SU-DHL-6 (cell line): ENCODE measurements around the gene UNC13B.

Experiments used
- H2AFZ ChIP-seq: fragments of 200-600 bp; sonication (generic); 2 replicates; pipeline ENCODE4 v1.6.1; 2014; ENCODE audit warnings: low read depth, mild to moderate bottlenecking, moderate library complexity, mixed read lengths, antibody characterized with exemption, low read length; ENCODE audit not compliant: severe bottlenecking
- H3F3A ChIP-seq: fragments of 200-600 bp; shearing (Covaris generic); 2 replicates; pipeline ENCODE4 v1.6.0; 2016; ENCODE audit warnings: antibody characterized with exemption, mild to moderate bottlenecking; ENCODE audit not compliant: insufficient read depth
- H3K27ac ChIP-seq: fragments of 200-600 bp; sonication (generic); 2 replicates; pipeline ENCODE4 v1.5.1; 2016; ENCODE audit warnings: low read depth, mild to moderate bottlenecking, low read length, moderate library complexity, mixed read lengths
- H3K27me3 ChIP-seq: fragments of 200-600 bp; sonication (generic), shearing (Covaris generic); 2 replicates; pipeline ENCODE4 v1.6.0; 2014; ENCODE audit warnings: mild to moderate bottlenecking, low read length
- H3K36me3 ChIP-seq: fragments of 200-600 bp; sonication (generic); 2 replicates; pipeline ENCODE4 v1.6.1; 2014; ENCODE audit warnings: mild to moderate bottlenecking, low read length, mixed read lengths
- H3K4me2 ChIP-seq: fragments of 300-600, 200-600 bp; shearing (Covaris generic), sonication (generic); 2 replicates; pipeline ENCODE4 v1.6.0; 2014; ENCODE audit warnings: low read length, low read depth, mild to moderate bottlenecking; ENCODE audit not compliant: poor library complexity, severe bottlenecking
- H3K4me3 ChIP-seq: fragments of 200-600 bp; sonication (generic); 2 replicates; pipeline ENCODE4 v1.5.1; 2014; ENCODE audit warnings: antibody characterized with exemption, low read length, mild to moderate bottlenecking, mixed read lengths; ENCODE audit not compliant: insufficient read depth, poor library complexity, severe bottlenecking
- H3K79me2 ChIP-seq: fragments of 200-600 bp; sonication (generic); 2 replicates; pipeline ENCODE4 v1.6.1; 2014; ENCODE audit warnings: mild to moderate bottlenecking, low read length, moderate library complexity; ENCODE audit not compliant: insufficient read depth
- H3K9ac ChIP-seq: fragments of 200-600 bp; sonication (generic); 2 replicates; pipeline ENCODE4 v1.7.0; 2014; ENCODE audit warnings: mild to moderate bottlenecking, low read length
- H3K9me2 ChIP-seq: fragments of 200-600 bp; sonication (generic); replicated peaks from 2 replicates; pipeline ENCODE4 v1.6.1; 2014; ENCODE audit warnings: low read length; ENCODE audit not compliant: insufficient read depth
- H3K9me3 ChIP-seq: fragments of 200-600 bp; sonication (generic); 2 replicates; pipeline ENCODE4 v1.6.1; 2014; ENCODE audit warnings: low read length, mixed read lengths; ENCODE audit not compliant: insufficient read depth
- H4K20me1 ChIP-seq: fragments of 200-600 bp; sonication (generic); 2 replicates; pipeline ENCODE4 v1.6.1; 2014; ENCODE audit warnings: low read depth, mild to moderate bottlenecking, antibody characterized with exemption, low read length, moderate library complexity, mixed read lengths
- CTCF ChIP-seq: fragments of 200-600 bp; sonication (generic); IDR thresholded peaks from one replicate; pipeline ENCODE4 v1.5.1; 2017; ENCODE audit warnings: antibody characterized with exemption, mild to moderate bottlenecking, low read length, moderate library complexity; ENCODE audit not compliant: insufficient read depth, poor library complexity, severe bottlenecking
- EZH2phosphoT487 ChIP-seq: fragments of 200-600 bp; sonication (generic), shearing (Covaris generic); conservative IDR thresholded peaks from 2 replicates; pipeline ENCODE4 v1.6.1; 2018; ENCODE audit warnings: mild to moderate bottlenecking, antibody characterized with exemption, low read length, moderate library complexity, mixed read lengths

UNC13B gene

DNA sequence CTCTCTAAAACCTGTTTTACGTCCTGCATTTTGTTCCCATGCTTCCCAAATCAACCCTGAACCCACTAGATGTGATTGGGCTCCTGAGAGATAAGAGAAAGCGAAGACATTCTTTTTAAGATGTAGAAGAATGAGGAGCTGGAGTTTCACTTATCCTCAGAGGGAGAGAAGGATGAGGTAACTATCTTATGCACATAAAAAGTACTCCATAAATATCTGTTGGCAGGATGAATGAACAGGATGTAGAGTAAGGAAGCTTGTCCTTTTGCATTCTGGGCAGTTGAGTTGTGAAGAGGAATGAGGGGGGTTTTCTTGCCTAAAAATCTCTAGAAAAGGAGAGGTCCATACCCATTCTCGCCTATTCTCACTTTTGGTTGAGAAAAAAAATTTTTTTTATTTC is 163.2 kb downstream of the UNC13B start:
- H3K4me3 ChIP-seq: no peak overlapping the region
- H3K27me3 ChIP-seq: 0 out of 2 replicates have a peak, but pooled peaks cover 4% of the 10 kb centered on the region
- H3K4me2 ChIP-seq: no peak overlapping the region
- no peaks in the 10 kb centered on the region for H3K36me3 ChIP-seq
- H3K79me2 ChIP-seq: no peaks in the 10 kb centered on the region
- no peaks in the 10 kb centered on the region for H4K20me1 ChIP-seq
- no peak overlapping the region for H2AFZ ChIP-seq
- no peaks in the 10 kb centered on the region for H3K9me3 ChIP-seq
- H3K27ac ChIP-seq: no peak overlapping the region
- TF ChIP-seq EZH2phosphoT487 (no peak), CTCF (no peak)
- H3K9me2 ChIP-seq: no peaks in the 10 kb centered on the region
- no peak overlapping the region for H3K9ac ChIP-seq
- H3F3A ChIP-seq: no peaks in the 10 kb centered on the region

GRCh38 chr9:35333551-35333950 is 171.7 kb downstream of the UNC13B start:
- H3K27me3 ChIP-seq: no peaks in the 10 kb centered on the region
- no peak overlapping the region for H3K4me2 ChIP-seq
- no peaks in the 10 kb centered on the region for H3K9me2 ChIP-seq
- H2AFZ ChIP-seq: no peak overlapping the region
- H3K4me3 ChIP-seq: no peak overlapping the region
- H4K20me1 ChIP-seq: no peaks in the 10 kb centered on the region
- H3K79me2 ChIP-seq: no peaks in the 10 kb centered on the region
- H3K36me3 ChIP-seq: no peaks in the 10 kb centered on the region
- TF ChIP-seq CTCF: no peak
- no peak for TF ChIP-seq EZH2phosphoT487
- H3K9me3 ChIP-seq: no peaks in the 10 kb centered on the region
- H3K27ac ChIP-seq: no peak overlapping the region
- no peaks in the 10 kb centered on the region for H3F3A ChIP-seq
- H3K9ac ChIP-seq: no peak overlapping the region

DNA sequence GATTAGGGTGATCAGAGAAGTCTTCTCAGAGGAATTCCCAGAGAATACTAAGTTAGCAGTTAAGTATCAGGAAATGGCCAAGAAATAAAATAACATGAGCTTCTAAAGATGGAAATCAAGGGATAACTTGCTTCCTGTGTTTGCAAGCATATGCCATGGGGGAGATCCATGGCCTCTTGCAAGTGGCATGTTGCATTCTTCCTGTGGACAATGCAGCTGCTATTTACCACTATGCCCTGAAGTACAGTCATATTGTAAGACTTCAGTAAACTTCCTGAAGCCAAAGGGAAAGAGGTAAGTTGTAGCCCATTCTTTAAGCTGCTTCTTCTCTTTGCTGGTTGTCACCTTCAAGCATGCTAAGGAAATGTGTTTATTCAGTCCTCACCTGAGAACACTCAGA is 173.4 kb downstream of the UNC13B start:
- Histone ChIP-seq H4K20me1 (no peaks in the 10 kb centered on the region), H3F3A (no peaks in the 10 kb centered on the region), H3K27ac (no peak overlapping the region), H3K9ac (no peak overlapping the region), H3K79me2 (no peaks in the 10 kb centered on the region), H3K9me2 (no peaks in the 10 kb centered on the region), H3K4me3 (no peak overlapping the region), H3K36me3 (no peaks in the 10 kb centered on the region), H3K4me2 (no peak overlapping the region), H3K9me3 (no peaks in the 10 kb centered on the region), H2AFZ (no peak overlapping the region), H3K27me3 (no peaks in the 10 kb centered on the region)
- TF ChIP-seq CTCF (no peak), EZH2phosphoT487 (no peak)

DNA sequence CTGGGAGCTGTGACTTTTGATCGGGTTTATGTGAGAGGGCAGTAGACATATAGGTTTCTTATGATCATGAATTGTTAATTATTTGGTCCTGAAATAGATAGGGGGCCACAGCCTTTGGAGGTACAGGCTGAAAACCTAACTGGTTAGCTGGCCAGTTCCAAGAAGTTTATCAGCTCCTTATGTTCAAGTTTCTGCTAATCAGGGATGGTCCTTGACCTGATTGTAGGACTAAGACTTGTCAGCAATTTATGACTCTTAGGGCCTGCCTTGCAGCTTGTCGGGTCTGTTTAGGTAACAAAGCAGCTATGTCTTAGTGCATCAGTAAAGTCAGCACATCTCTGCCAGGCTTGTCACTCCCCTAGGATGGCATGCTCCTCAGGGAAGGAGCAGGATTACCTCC is 176.3 kb downstream of the UNC13B start:
- Histone ChIP-seq H3F3A (no peaks in the 10 kb centered on the region), H3K9me2 (no peaks in the 10 kb centered on the region), H3K79me2 (no peaks in the 10 kb centered on the region), H3K4me2 (no peak overlapping the region), H4K20me1 (no peaks in the 10 kb centered on the region), H3K27ac (no peak overlapping the region), H3K4me3 (no peak overlapping the region), H2AFZ (no peak overlapping the region), H3K9me3 (no peaks in the 10 kb centered on the region), H3K9ac (no peak overlapping the region), H3K27me3 (no peaks in the 10 kb centered on the region), H3K36me3 (no peaks in the 10 kb centered on the region)
- TF ChIP-seq CTCF (no peak), EZH2phosphoT487 (no peak)
